ENCODE measurements around the gene GPR162. TPM values are rescaled to one million over a fixed set of nuclear protein-coding genes. Genes with fewer than 3 reads are reported as not detected.

Gene GPR162
- total RNA-seq, 1 experiment from 2014 or later = 3.5 TPM

GRCh38 chr12:6824085-6824775, 2.6 kb downstream of the GPR162 start:
- Histone ChIP-seq H3K36me3 (no peaks in the 10 kb centered on the region; the same call in 1 of the 2 replicates), H3K4me3 (no peak overlapping the region), H3K9me3 (replicated peaks) (no peaks in the 10 kb centered on the region), H3K27ac (no peak overlapping the region), H3K27me3 (peaks cover 11% of the 10 kb centered on the region), H3K4me1 (peaks cover 18% of the 10 kb centered on the region)
- no peak for DNase-seq

- H3K27me3 ChIP-seq = peaks cover 6% of the 10 kb centered on the region; the same call in 1 of the 2 replicates
Observed at GRCh38 chr12:6824901-6825381, 3.3 kb downstream of the GPR162 start.

GRCh38 chr12:6825398-6826124, 3.9 kb downstream of the GPR162 start:
- H3K36me3 ChIP-seq = no peaks in the 10 kb centered on the region; the same call in 1 of the 2 replicates
- H3K4me3 ChIP-seq = no peak overlapping the region
- H3K27me3 ChIP-seq = peaks cover 4% of the 10 kb centered on the region; the same call in 1 of the 2 replicates
- peak; percentile 84 to 92 for DNase-seq
- peaks cover 18% of the 10 kb centered on the region for H3K4me1 ChIP-seq
- no peaks in the 10 kb centered on the region for H3K9me3 ChIP-seq (replicated peaks)
- H3K27ac ChIP-seq = no peak overlapping the region

More at GRCh38 chr12:6824901-6825381, 3.3 kb downstream of the GPR162 start:
- no peak for DNase-seq
- H3K36me3 ChIP-seq = no peaks in the 10 kb centered on the region; the same call in 1 of the 2 replicates
- H3K4me1 ChIP-seq = peaks cover 18% of the 10 kb centered on the region
- H3K27ac ChIP-seq = no peak overlapping the region
- no peak overlapping the region for H3K4me3 ChIP-seq
- no peaks in the 10 kb centered on the region for H3K9me3 ChIP-seq (replicated peaks)

GRCh38 chr12:6826125-6826733, 4.6 kb downstream of the GPR162 start:
- no peak overlapping the region for H3K27ac ChIP-seq
- no peak overlapping the region for H3K4me3 ChIP-seq
- DNase-seq = no peak
- H3K9me3 ChIP-seq (replicated peaks) = no peaks in the 10 kb centered on the region
- H3K36me3 ChIP-seq = no peaks in the 10 kb centered on the region; the same call in 1 of the 2 replicates
- H3K27me3 ChIP-seq = no peaks in the 10 kb centered on the region
- peaks cover 11% of the 10 kb centered on the region for H3K4me1 ChIP-seq

- Histone ChIP-seq H3K27me3 (no peaks in the 10 kb centered on the region), H3K4me1 (peaks cover 10% of the 10 kb centered on the region), H3K4me3 (no peak overlapping the region), H3K36me3 (peaks cover 6% of the 10 kb centered on the region; the same call in 1 of the 2 replicates), H3K27ac (no peak overlapping the region), H3K9me3 (replicated peaks) (no peaks in the 10 kb centered on the region)
- DNase-seq = no peak
Observed at GRCh38 chr12:6826734-6827436, 5.3 kb downstream of the GPR162 start.

- DNase-seq = peak; percentile 91 to 95
- H3K4me3 ChIP-seq = no peak overlapping the region
- H3K4me1 ChIP-seq = peaks cover 9% of the 10 kb centered on the region
- H3K27ac ChIP-seq = no peak overlapping the region
- no peaks in the 10 kb centered on the region for H3K27me3 ChIP-seq
- H3K36me3 ChIP-seq = peaks cover 12% of the 10 kb centered on the region
- H3K9me3 ChIP-seq (replicated peaks) = no peaks in the 10 kb centered on the region
Observed at GRCh38 chr12:6827437-6827911, 5.9 kb downstream of the GPR162 start.

GRCh38 chr12:6827982-6828780, 6.6 kb downstream of the GPR162 start, which contains the start of gene P3H3:
Gene P3H3, plus strand, starts transcription at chr12:6828407. Its CDS starts 34 bp downstream, at chr12:6828441.
- Histone ChIP-seq H3K27me3 (no peaks in the 10 kb centered on the region), H3K9me3 (replicated peaks) (no peaks in the 10 kb centered on the region), H3K27ac (peak within 1 kb of the TSS; percentile 64), H3K36me3 (peaks cover 17% of the 10 kb centered on the region), H3K4me1 (peaks cover 9% of the 10 kb centered on the region), H3K4me3 (peak within 1 kb of the TSS; percentile 99)
- DNase-seq = peak; percentile 65 to 67

GRCh38 chr12:6828781-6829535, 7.3 kb downstream of the GPR162 start:
- Histone ChIP-seq H3K36me3 (peaks cover 24% of the 10 kb centered on the region), H3K4me1 (peaks cover 9% of the 10 kb centered on the region), H3K27me3 (no peaks in the 10 kb centered on the region), H3K4me3 (peak overlapping the region; percentile 99), H3K9me3 (replicated peaks) (no peaks in the 10 kb centered on the region), H3K27ac (peak overlapping the region; percentile 64)
- DNase-seq = peak; percentile 54 to 62

GRCh38 chr12:6829536-6830220, 8.1 kb downstream of the GPR162 start:
- Histone ChIP-seq H3K27me3 (no peaks in the 10 kb centered on the region), H3K36me3 (peaks cover 29% of the 10 kb centered on the region), H3K4me3 (peak overlapping the region; percentile 99), H3K27ac (peak overlapping the region; percentile 64; the same call in 1 of the 2 replicates), H3K9me3 (replicated peaks) (no peaks in the 10 kb centered on the region), H3K4me1 (peaks cover 9% of the 10 kb centered on the region)
- no peak for DNase-seq

GRCh38 chr12:6830286-6830890, 8.8 kb downstream of the GPR162 start:
- Histone ChIP-seq H3K4me1 (peaks cover 6% of the 10 kb centered on the region), H3K9me3 (replicated peaks) (no peaks in the 10 kb centered on the region), H3K27me3 (no peaks in the 10 kb centered on the region), H3K4me3 (no peak overlapping the region), H3K36me3 (peaks cover 29% of the 10 kb centered on the region), H3K27ac (no peak overlapping the region)
- no peak for DNase-seq

- no peak for DNase-seq
- H3K27me3 ChIP-seq = no peaks in the 10 kb centered on the region
Observed at GRCh38 chr12:6830999-6831398, 9.4 kb downstream of the GPR162 start.

GRCh38 chr12:6831450-6831995, 9.9 kb downstream of the GPR162 start:
- Histone ChIP-seq H3K36me3 (peaks cover 36% of the 10 kb centered on the region), H3K4me1 (peaks cover 5% of the 10 kb centered on the region), H3K9me3 (replicated peaks) (no peaks in the 10 kb centered on the region), H3K4me3 (no peak overlapping the region), H3K27me3 (no peaks in the 10 kb centered on the region), H3K27ac (no peak overlapping the region)
- DNase-seq = no peak

More at GRCh38 chr12:6830999-6831398, 9.4 kb downstream of the GPR162 start:
- H3K4me3 ChIP-seq = no peak overlapping the region
- peaks cover 5% of the 10 kb centered on the region for H3K4me1 ChIP-seq
- H3K9me3 ChIP-seq (replicated peaks) = no peaks in the 10 kb centered on the region
- H3K27ac ChIP-seq = no peak overlapping the region
- peaks cover 35% of the 10 kb centered on the region for H3K36me3 ChIP-seq

Measured in SJCRH30 (cell line).